SH-SY5Y (cell line): ENCODE data around the gene TRABD2B.

Experiments used
- GATA2 ChIP-seq: IDR thresholded peaks from 2 replicates; pipeline ENCODE4 v1.6.1; 2011; ENCODE audit warnings: mild to moderate bottlenecking, low read depth, low read length
- GATA3 ChIP-seq: IDR thresholded peaks from 2 replicates; pipeline ENCODE4 v1.6.1; 2011; ENCODE audit warnings: low read depth, mild to moderate bottlenecking, low read length, moderate library complexity

GRCh38 chr1:47991673-47992072 is 5.5 kb downstream of the TRABD2B start:
- TF ChIP-seq GATA3 (peak; percentile 73), GATA2 (peak; percentile 84)
